ENCODE data around the gene PDCD1. TPM values are rescaled to one million over a fixed set of nuclear protein-coding genes. Genes with fewer than 3 reads are reported as not detected.
A peak's percentile ranks its signal among the peaks of the same experiment; 100 is the strongest.

PDCD1 gene
- total and polyA plus RNA-seq, 2 of the 8 experiments (the other 6 are each of a cell fraction or from before 2014, with no cell fraction given) = 0.48 to 1.1 TPM

DNA sequence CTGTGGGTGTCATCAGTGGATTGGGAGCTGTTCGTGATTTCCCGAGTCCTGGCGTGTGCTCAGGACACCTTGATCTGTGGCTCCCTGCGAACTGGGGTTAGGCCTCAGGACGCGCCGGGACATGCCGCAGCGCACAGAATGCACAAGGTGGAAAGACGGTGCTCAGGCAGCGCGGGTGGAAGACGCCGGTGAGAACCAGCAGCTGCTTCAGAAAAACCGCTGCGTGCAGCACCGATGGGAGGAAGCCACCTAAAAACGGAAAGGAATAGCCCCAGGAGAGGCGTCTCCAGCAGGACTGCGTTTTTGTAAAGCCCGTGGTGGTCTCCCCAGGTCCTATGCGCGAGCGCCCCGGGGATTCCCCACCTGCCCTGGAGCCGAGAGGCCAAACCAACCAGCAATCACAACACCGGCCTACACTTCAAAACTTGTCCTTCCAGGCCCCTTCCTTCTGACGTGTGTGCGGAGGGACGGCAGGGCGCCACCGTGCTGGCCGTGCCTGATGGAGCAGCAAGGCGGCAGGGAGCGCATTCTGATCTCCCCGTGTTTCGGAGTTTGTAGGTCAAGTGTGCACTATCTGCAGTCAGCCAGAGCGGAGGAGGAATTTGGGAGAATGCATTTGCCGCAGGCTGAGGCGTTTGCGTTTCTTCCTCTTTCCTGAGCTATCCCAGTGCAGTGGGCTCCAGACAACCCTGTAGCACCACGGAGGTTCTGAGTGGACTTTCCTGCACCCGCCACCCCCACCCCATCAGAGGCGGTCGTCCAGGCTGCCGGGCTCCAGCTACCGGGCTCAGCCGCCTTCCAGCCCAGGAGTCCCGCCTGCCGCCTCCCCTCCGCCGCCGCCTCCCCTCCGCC, 43.0 kb upstream of the PDCD1 start:
- Histone ChIP-seq H3K4me3 (ENCODE audit: extremely low read depth in 1 of 4, insufficient read depth in 2 of 4, low read depth in 3 of 4, low read length in 4 of 4) (peak overlapping the region; percentile 26 to 55 (median 42)), H2AK5ac (ENCODE audit: low read depth, low read length) (no peak overlapping the region), H2BK5ac (ENCODE audit: low read depth, low read length) (no peak overlapping the region), H3K14ac (ENCODE audit: insufficient read length) (no peak overlapping the region), H3K36me3 (ENCODE audit: control insufficient read depth in 2 of 4, insufficient read depth in 4 of 4, low read length in 3 of 4) (no peaks in the 10 kb centered on the region; a peak in 1 of 8 replicates), H2AFZ (ENCODE audit: low read length) (peak overlapping the region; percentile 61; the same call in 1 of the 2 replicates), H3K9ac (replicated peaks in 1 of 4; ENCODE audit: extremely low read depth in 1 of 4, low read depth in 3 of 4, low read length in 3 of 4) (peak overlapping the region in 1 of 4 experiments; percentile 21; a peak in 1 of 7 replicates), H3K18ac (ENCODE audit: extremely low read depth, low read length) (peak overlapping the region; percentile 75), H2BK15ac (ENCODE audit: low read length) (0 out of 2 replicates have a peak overlapping the region, but pooled peaks have one; percentile 25), H3K4me1 (replicated peaks in 1 of 4; ENCODE audit: control insufficient read depth in 3 of 4, insufficient read depth in 4 of 4, low read length in 3 of 4) (peaks cover 0 to 21% (median 13%) of the 10 kb centered on the region in 4 experiments; a peak in 6 of 7 replicates), H3K79me2 (ENCODE audit: control insufficient read depth in 1 of 2, insufficient read depth in 2 of 2, low read length in 2 of 2) (no peaks in the 10 kb centered on the region), H3K23ac (ENCODE audit: insufficient read length) (no peak overlapping the region), H3K27me3 (replicated peaks in 1 of 4; ENCODE audit: control insufficient read depth in 3 of 4, extremely low read depth in 1 of 4, insufficient read depth in 3 of 4, low read length in 3 of 4) (peaks cover 0 to 2% (median 0%) of the 10 kb centered on the region in 4 experiments; a peak in 2 of 7 replicates), H2BK12ac (ENCODE audit: low read depth, low read length) (no peak overlapping the region; the same call in 1 of the 2 replicates), H3K9me3 (ENCODE audit: insufficient read depth in 2 of 2, low read depth in 1 of 2, low read length in 1 of 2) (no peaks in the 10 kb centered on the region), H4K20me1 (replicated peaks in 1 of 2; ENCODE audit: control insufficient read depth in 1 of 2, insufficient read depth in 2 of 2, low read length in 2 of 2) (peaks cover 0 to 2% of the 10 kb centered on the region in 2 experiments), H3K27ac (ENCODE audit: low read depth, low read length) (peak overlapping the region; percentile 45; the same call in 1 of the 2 replicates), H2BK20ac (ENCODE audit: low read length) (0 out of 2 replicates have a peak overlapping the region, but pooled peaks have one; percentile 80), H2BK120ac (replicated peaks; ENCODE audit: low read depth, low read length) (no peak overlapping the region), H3K4me2 (ENCODE audit: insufficient read depth in 1 of 2, low read depth in 2 of 2, low read length in 2 of 2) (peak overlapping the region; percentile 71 to 88), H3K23me2 (ENCODE audit: low read depth, low read length) (peaks cover 9% of the 10 kb centered on the region; the same call in 1 of the 2 replicates), H4K91ac (replicated peaks; ENCODE audit: insufficient read length, low read length) (peak overlapping the region; percentile 47), H4K8ac (ENCODE audit: extremely low read depth, insufficient read depth, low read length) (peak overlapping the region; percentile 36; the same call in 1 of the 2 replicates), H3K79me1 (ENCODE audit: low read depth, low read length) (peaks cover 3% of the 10 kb centered on the region; the same call in 1 of the 2 replicates), H3K4ac (replicated peaks; ENCODE audit: insufficient read length, low read depth, low read length) (no peak overlapping the region), H4K5ac (ENCODE audit: insufficient read length, low read depth, low read length) (no peak overlapping the region), H3K56ac (replicated peaks; ENCODE audit: insufficient read length, low read depth, low read length) (peak overlapping the region; percentile 37)
- FAIRE-seq (no peak), DNase-seq (ENCODE audit: low read depth in 1 of 2, low spot score in 2 of 2) (peak; percentile 25 to 59)
- 49% methylated on average over 38 of the region's 54 CpGs; no CpG with 5 or more reads in 1 of the 2 experiments for WGBS, 2 experiments (ENCODE audit: extremely low coverage in 1 of 2, insufficient coverage in 1 of 2, insufficient read length in 1 of 2, insufficient replicate concordance in 2 of 2, low coverage in 1 of 2, low lambda C conversion rate in 2 of 2, missing lambda C conversion rate in 1 of 2)
- ChIA-PET CTCF (ENCODE audit: partially characterized antibody) (no interaction called here), POLR2A (ENCODE audit: partially characterized antibody) (no interaction called here)
- TF ChIP-seq TBP (IDR thresholded peaks at IDR 0.05; ENCODE audit: low read depth, low read length) (peak; percentile 14; the same call in 1 of the 2 replicates), YY1 (IDR thresholded peaks at IDR 0.05; ENCODE audit: low read depth, low read length) (no peak), SIRT6 (IDR thresholded peaks at IDR 0.05; ENCODE audit: low read length) (no peak), EZH2 (IDR thresholded peaks at IDR 0.05; ENCODE audit: low read depth, low read length, severe bottlenecking) (no peak), HDAC6 (IDR thresholded peaks at IDR 0.05; ENCODE audit: low read depth, low read length) (no peak), RAD21 (IDR thresholded peaks at IDR 0.05 in 1 of 2, conservative IDR thresholded peaks at IDR 0.05 in 1 of 2; ENCODE audit: low read depth in 2 of 2, low read length in 2 of 2) (no peak), CREB1 (IDR thresholded peaks at IDR 0.05) (peak; percentile 68)
- TF ChIP-seq, protein P1, sequence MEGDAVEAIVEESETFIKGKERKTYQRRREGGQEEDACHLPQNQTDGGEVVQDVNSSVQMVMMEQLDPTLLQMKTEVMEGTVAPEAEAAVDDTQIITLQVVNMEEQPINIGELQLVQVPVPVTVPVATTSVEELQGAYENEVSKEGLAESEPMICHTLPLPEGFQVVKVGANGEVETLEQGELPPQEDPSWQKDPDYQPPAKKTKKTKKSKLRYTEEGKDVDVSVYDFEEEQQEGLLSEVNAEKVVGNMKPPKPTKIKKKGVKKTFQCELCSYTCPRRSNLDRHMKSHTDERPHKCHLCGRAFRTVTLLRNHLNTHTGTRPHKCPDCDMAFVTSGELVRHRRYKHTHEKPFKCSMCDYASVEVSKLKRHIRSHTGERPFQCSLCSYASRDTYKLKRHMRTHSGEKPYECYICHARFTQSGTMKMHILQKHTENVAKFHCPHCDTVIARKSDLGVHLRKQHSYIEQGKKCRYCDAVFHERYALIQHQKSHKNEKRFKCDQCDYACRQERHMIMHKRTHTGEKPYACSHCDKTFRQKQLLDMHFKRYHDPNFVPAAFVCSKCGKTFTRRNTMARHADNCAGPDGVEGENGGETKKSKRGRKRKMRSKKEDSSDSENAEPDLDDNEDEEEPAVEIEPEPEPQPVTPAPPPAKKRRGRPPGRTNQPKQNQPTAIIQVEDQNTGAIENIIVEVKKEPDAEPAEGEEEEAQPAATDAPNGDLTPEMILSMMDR (IDR thresholded peaks at IDR 0.05; ENCODE audit: control extremely low read depth in 1 of 3, insufficient read depth in 1 of 3, low read depth in 1 of 3, low read length in 3 of 3) = peak in 1 of 3 experiments; percentile 10; a peak in 1 of 4 replicates

Data from H1 (cell line).